ENCODE results near the gene FTHL17.
A peak's percentile ranks its signal among the peaks of the same experiment; 100 is the strongest.

Gene FTHL17

GRCh38 chrX:31071725-31072124 lies at the start of gene FTHL17:
Gene FTHL17 (minus strand): TSS chrX:31072041. CDS start chrX:31071953, 88 bp downstream.
- no peak for DNase-seq

GRCh38 chrX:31117266-31117665 lies 45.4 kb upstream of the FTHL17 start:
- DNase-seq, result peak; percentile 27

GRCh38 chrX:31115398-31115797 lies 43.6 kb upstream of the FTHL17 start:
- no peak for DNase-seq

GRCh38 chrX:31114858-31115257 lies 43.0 kb upstream of the FTHL17 start:
- no peak for DNase-seq

- DNase-seq, result no peak
Measured at GRCh38 chrX:31112226-31112999, 40.6 kb upstream of the FTHL17 start.

GRCh38 chrX:31110657-31111056 lies 38.8 kb upstream of the FTHL17 start:
- DNase-seq, result no peak

- no peak for DNase-seq
Measured at GRCh38 chrX:31099536-31100090, 27.8 kb upstream of the FTHL17 start.

- no peak for DNase-seq
Measured at GRCh38 chrX:31098079-31098478, 26.2 kb upstream of the FTHL17 start.

GRCh38 chrX:31093639-31093975 lies 21.8 kb upstream of the FTHL17 start:
- DNase-seq, result no peak

GRCh38 chrX:31092970-31093638 lies 21.3 kb upstream of the FTHL17 start:
- DNase-seq, result no peak

- DNase-seq, result peak; percentile 28
Measured at GRCh38 chrX:31092476-31092875, 20.6 kb upstream of the FTHL17 start.

GRCh38 chrX:31091819-31092218 lies 20.0 kb upstream of the FTHL17 start:
- DNase-seq, result no peak

GRCh38 chrX:31074522-31074921 lies 2.7 kb upstream of the FTHL17 start:
- DNase-seq, result no peak

GRCh38 chrX:31071262-31071661 lies 579 bp downstream of the FTHL17 start:
- DNase-seq, result no peak

GRCh38 chrX:31070057-31070468 lies 1.8 kb downstream of the FTHL17 start:
- DNase-seq, result no peak

- DNase-seq, result no peak
Measured at GRCh38 chrX:31063114-31063513, 8.7 kb downstream of the FTHL17 start.

- DNase-seq, result no peak
Measured at GRCh38 chrX:31061091-31061490, 10.8 kb downstream of the FTHL17 start.

- DNase-seq, result no peak
Measured at GRCh38 chrX:31060016-31060415, 11.8 kb downstream of the FTHL17 start.

- no peak for DNase-seq
Measured at GRCh38 chrX:31058284-31058683, 13.6 kb downstream of the FTHL17 start.

GRCh38 chrX:31057691-31058090 lies 14.2 kb downstream of the FTHL17 start:
- DNase-seq, result no peak

GRCh38 chrX:31057291-31057690 lies 14.6 kb downstream of the FTHL17 start:
- no peak for DNase-seq

GRCh38 chrX:31053621-31054020 lies 18.2 kb downstream of the FTHL17 start:
- DNase-seq, result no peak

GRCh38 chrX:31039327-31039711 lies 32.5 kb downstream of the FTHL17 start:
- no peak for DNase-seq

Measured in right hindlimb (tissue), 1 donor.